Fibroblast of pulmonary artery (primary cell): Measurements from ENCODE around the gene GLUD2.
"Not testable (repeated sequence)": the region's sequence is repeated elsewhere in the genome, so short reads cannot be mapped to it uniquely, and the experiment has no call there.

Experiments
- DNase-seq: peaks from one replicate; pipeline ENCODE4 v3.0.0-alpha.2; 2010; ENCODE audit warnings: low read depth
- H3K4me3 ChIP-seq: replicated peaks from 2 replicates; pipeline ENCODE4 v1.5.1; 2011; ENCODE audit warnings: low read depth, mild to moderate bottlenecking, control low read depth, low read length, moderate library complexity
- TF ChIP-seq, protein P1 (sequence below): IDR thresholded peaks from 2 replicates; pipeline ENCODE4 v1.5.1; 2011; ENCODE audit warnings: mild to moderate bottlenecking, control low read depth, low read length, inconsistent platforms; ENCODE audit errors: missing control alignments

GLUD2 gene

DNA sequence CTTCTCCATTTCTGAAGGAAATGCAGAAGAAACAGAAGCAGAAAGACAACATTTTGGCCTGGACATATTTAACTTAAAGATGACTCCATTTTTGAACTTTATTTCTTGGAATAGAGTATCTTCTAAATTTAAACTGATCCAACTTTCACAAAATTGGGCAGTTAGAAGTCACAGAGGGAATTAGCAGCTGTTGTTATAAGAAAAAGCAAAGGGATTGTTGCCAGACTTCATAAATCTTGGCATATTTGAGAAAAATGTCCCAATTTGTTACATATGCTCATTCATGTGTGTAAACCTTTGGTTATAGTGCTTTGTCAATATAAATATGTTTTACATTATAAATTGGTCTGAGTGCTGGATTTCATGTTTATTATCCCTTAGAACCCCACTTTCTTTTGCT lies 3.4 kb downstream of the GLUD2 start:
- TF ChIP-seq, protein P1, sequence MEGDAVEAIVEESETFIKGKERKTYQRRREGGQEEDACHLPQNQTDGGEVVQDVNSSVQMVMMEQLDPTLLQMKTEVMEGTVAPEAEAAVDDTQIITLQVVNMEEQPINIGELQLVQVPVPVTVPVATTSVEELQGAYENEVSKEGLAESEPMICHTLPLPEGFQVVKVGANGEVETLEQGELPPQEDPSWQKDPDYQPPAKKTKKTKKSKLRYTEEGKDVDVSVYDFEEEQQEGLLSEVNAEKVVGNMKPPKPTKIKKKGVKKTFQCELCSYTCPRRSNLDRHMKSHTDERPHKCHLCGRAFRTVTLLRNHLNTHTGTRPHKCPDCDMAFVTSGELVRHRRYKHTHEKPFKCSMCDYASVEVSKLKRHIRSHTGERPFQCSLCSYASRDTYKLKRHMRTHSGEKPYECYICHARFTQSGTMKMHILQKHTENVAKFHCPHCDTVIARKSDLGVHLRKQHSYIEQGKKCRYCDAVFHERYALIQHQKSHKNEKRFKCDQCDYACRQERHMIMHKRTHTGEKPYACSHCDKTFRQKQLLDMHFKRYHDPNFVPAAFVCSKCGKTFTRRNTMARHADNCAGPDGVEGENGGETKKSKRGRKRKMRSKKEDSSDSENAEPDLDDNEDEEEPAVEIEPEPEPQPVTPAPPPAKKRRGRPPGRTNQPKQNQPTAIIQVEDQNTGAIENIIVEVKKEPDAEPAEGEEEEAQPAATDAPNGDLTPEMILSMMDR = no peak
- DNase-seq = no peak
- no peak overlapping the region for H3K4me3 ChIP-seq

- TF ChIP-seq, protein P1 = no peak
- no peak for DNase-seq
- no peak overlapping the region for H3K4me3 ChIP-seq
Measured at GRCh38 chrX:121052122-121052521, 4.7 kb downstream of the GLUD2 start.

- TF ChIP-seq, protein P1 = no peak
- no peak for DNase-seq
- H3K4me3 ChIP-seq = no peak overlapping the region
Measured at GRCh38 chrX:121062289-121062688, 14.9 kb downstream of the GLUD2 start.

DNA sequence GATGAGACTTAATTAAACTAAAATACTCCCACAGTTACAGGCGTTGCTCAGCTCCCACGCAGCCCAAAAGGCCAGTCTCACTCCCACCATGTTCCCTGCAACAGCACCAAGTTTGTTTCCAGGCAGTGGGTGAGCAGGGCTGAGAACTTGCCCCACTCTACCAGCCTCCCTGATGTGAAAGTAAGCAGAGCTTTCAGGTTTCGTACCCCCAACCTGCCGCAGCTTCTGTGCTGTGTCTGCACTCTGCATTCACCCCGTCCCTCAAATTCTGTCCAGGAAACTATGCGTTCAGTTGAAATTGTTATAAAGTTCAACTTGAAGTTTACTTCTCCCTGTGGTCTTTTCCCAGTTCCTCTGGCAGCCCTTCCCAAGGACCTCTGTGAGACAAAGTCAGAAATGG lies 17.2 kb downstream of the GLUD2 start:
- TF ChIP-seq, protein P1 = no peak
- no peak for DNase-seq
- H3K4me3 ChIP-seq = no peak overlapping the region

DNA sequence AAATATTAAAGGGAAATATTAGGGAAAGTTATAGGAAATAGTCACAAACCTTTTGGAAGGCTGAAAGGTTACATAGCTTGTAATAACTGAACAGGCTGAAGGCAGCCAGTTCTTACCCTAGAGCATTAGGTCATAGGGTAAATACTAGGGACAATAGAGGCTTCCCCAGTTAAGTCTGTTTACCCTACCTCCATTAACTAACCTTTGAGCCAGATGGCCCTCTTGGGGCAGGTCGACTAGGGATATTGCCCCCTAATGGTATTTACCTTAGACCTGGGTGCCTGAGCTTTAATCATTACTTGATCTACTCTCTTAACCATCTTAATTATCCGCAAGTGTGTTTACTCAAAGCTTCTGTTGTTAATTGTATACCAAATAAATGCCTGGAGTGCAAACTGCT lies 36.8 kb downstream of the GLUD2 start:
- not testable (repeated sequence) for DNase-seq

GRCh38 chrX:121084903-121085611 lies 37.6 kb downstream of the GLUD2 start:
- TF ChIP-seq, protein P1 = no peak
- DNase-seq = no peak

More for the DNA sequence above, 36.8 kb downstream of the GLUD2 start:
- not testable (repeated sequence) for H3K4me3 ChIP-seq

DNA sequence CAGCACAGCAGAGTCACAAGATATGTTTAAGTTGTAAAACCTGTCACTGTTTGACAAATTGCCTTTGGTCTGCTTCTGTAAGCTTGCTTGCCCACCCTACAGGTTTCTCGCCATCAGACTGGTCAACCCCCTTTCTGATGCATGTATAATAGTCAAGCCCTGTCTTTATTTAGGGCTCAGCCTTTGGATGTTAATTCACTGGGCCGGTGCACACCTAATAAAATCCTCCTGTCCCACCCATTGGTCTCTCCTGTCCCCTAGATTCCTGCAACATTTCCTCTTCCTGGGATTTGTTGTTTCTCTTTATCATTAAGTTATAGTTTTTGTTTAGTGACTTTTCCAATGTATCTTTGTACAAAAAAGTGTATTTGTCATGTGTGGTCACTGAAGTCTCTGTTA lies 38.2 kb downstream of the GLUD2 start:
- DNase-seq = no peak
- no peak overlapping the region for H3K4me3 ChIP-seq
- TF ChIP-seq, protein P1 = no peak

More at GRCh38 chrX:121084903-121085611, 37.6 kb downstream of the GLUD2 start:
- H3K4me3 ChIP-seq = no peak overlapping the region
